Measurements from ENCODE around the gene PHLPP1. TPM values are rescaled to one million over a fixed set of nuclear protein-coding genes. Genes with fewer than 3 reads are reported as not detected.

PHLPP1 gene
- total and polyA plus RNA-seq, 2 of the 4 experiments (the other 2 are of a cell fraction) = 3.3 to 3.6 TPM

GRCh38 chr18:62914871-62915392 is 199.6 kb downstream of the PHLPP1 start:
- intact Hi-C loops (cut with micrococcal nuclease) = no loop called here
- no peak overlapping the region for H3K4me3 ChIP-seq (ENCODE audit: insufficient read depth, low read depth, low read length)
- CTCF ChIA-PET = no interaction called here
- H4K91ac ChIP-seq (ENCODE audit: insufficient read depth, low read depth, low read length) = no peak overlapping the region
- H2BK20ac ChIP-seq (ENCODE audit: low read depth, low read length) = no peak overlapping the region
- no peak for ATAC-seq (ENCODE audit: low read depth)
- DNase-seq = no peak
- H2BK5ac ChIP-seq (ENCODE audit: low read depth, low read length, poor library complexity, severe bottlenecking) = no peak overlapping the region
- H3K9me1 ChIP-seq (ENCODE audit: insufficient read depth, low read length) = no peaks in the 10 kb centered on the region
- TF ChIP-seq MAFK (IDR thresholded peaks at IDR 0.05; ENCODE audit: low read depth, low read length) (peak; percentile 90), POLR2A (IDR thresholded peaks at IDR 0.05; ENCODE audit: low read depth, low read length) (no peak)
- H2AFZ ChIP-seq (replicated peaks; ENCODE audit: low read length, poor library complexity) = no peak overlapping the region
- no peak overlapping the region for H2BK15ac ChIP-seq (ENCODE audit: low read depth, low read length)
- H3K4me2 ChIP-seq (ENCODE audit: low read depth, low read length) = no peak overlapping the region
- no peak overlapping the region for H3K56ac ChIP-seq (ENCODE audit: extremely low read depth, insufficient read depth, low read length)
- H3K27me3 ChIP-seq (ENCODE audit: control insufficient read depth, insufficient read depth, low read length) = no peaks in the 10 kb centered on the region
- H2BK120ac ChIP-seq (ENCODE audit: low read depth, low read length) = no peak overlapping the region
- no peak overlapping the region for H3K4ac ChIP-seq (ENCODE audit: low read depth, low read length)
- in situ Hi-C loops (cut with MboI; ENCODE audit: low sequenced_read_pairs) = no loop called here
- no peak overlapping the region for H4K8ac ChIP-seq (ENCODE audit: low read depth in 2 of 2, low read length in 2 of 2)
- H3K9ac ChIP-seq (ENCODE audit: low read depth, low read length) = no peak overlapping the region
- H3K9me3 ChIP-seq (ENCODE audit: control insufficient read depth, insufficient read depth, low read length) = no peaks in the 10 kb centered on the region
- H3K36me3 ChIP-seq (ENCODE audit: control insufficient read depth, insufficient read depth, low read length) = no peaks in the 10 kb centered on the region
- no TSS peak for BruUV-seq (replicated peaks)
- H3K4me1 ChIP-seq (ENCODE audit: control insufficient read depth, insufficient read depth, low read length) = peaks cover 4% of the 10 kb centered on the region; the same call in 1 of the 2 replicates
- WGBS, 2 experiments (ENCODE audit: extremely low coverage in 2 of 2, insufficient read length in 1 of 2) = no CpG with 5 or more reads among the region's 3 CpGs
- H4K5ac ChIP-seq (ENCODE audit: low read depth, low read length) = no peak overlapping the region
- no peak overlapping the region for H3K27ac ChIP-seq (ENCODE audit: insufficient read depth, low read length)
- dilution Hi-C loops (cut with HindIII; ENCODE audit: low sequenced_read_pairs, unreplicated experiment) = no loop called here
- H3K23ac ChIP-seq (ENCODE audit: low read depth, low read length) = no peak overlapping the region
- no peak overlapping the region for H2AK5ac ChIP-seq (ENCODE audit: low read depth, low read length)
- no peak overlapping the region for H2AK9ac ChIP-seq (replicated peaks; ENCODE audit: low read depth, low read length, poor library complexity)
- POLR2A ChIA-PET (ENCODE audit: unreplicated experiment) = no interaction called here
- H3K18ac ChIP-seq (ENCODE audit: low read depth, low read length) = no peak overlapping the region
- no peaks in the 10 kb centered on the region; a peak in 1 of 4 replicates for H3K79me1 ChIP-seq (ENCODE audit: low read depth in 1 of 2, low read length in 2 of 2)
- H4K20me1 ChIP-seq (ENCODE audit: insufficient read depth, low read length) = no peaks in the 10 kb centered on the region
- no peak overlapping the region for H3K14ac ChIP-seq (replicated peaks; ENCODE audit: low read depth, low read length)

All from IMR-90 (cell line).